Measurements from ENCODE around the gene MPDU1.

DNA sequence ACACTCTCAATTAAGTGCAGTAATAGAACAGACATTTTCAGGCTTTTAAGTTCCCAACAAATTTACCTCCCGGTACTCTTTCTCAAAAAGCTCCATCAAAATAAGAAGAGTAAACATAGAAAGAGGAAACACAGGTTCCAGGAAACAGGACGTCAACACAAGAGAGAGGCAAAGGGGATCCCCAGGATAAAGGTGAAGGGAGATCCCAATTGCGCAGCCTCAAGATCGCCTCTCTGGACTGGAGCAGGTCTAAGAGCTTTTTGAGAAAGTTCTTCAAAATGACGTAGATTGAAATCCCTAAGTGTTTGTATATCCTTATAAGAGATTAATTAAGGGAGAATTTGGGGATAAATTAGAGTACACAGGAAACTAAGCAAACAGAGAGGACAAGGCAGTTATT is 35.0 kb downstream of the MPDU1 start:
- TF ChIP-seq, protein P1, sequence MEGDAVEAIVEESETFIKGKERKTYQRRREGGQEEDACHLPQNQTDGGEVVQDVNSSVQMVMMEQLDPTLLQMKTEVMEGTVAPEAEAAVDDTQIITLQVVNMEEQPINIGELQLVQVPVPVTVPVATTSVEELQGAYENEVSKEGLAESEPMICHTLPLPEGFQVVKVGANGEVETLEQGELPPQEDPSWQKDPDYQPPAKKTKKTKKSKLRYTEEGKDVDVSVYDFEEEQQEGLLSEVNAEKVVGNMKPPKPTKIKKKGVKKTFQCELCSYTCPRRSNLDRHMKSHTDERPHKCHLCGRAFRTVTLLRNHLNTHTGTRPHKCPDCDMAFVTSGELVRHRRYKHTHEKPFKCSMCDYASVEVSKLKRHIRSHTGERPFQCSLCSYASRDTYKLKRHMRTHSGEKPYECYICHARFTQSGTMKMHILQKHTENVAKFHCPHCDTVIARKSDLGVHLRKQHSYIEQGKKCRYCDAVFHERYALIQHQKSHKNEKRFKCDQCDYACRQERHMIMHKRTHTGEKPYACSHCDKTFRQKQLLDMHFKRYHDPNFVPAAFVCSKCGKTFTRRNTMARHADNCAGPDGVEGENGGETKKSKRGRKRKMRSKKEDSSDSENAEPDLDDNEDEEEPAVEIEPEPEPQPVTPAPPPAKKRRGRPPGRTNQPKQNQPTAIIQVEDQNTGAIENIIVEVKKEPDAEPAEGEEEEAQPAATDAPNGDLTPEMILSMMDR (IDR thresholded peaks at IDR 0.05; ENCODE audit: low read depth, low read length, missing input control), result no peak
- TF ChIP-seq, protein P2, sequence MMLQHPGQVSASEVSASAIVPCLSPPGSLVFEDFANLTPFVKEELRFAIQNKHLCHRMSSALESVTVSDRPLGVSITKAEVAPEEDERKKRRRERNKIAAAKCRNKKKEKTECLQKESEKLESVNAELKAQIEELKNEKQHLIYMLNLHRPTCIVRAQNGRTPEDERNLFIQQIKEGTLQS (IDR thresholded peaks at IDR 0.05), result no peak
- no peak for TF ChIP-seq RAD21 (IDR thresholded peaks at IDR 0.05)
